Lower lobe of right lung (tissue), 2 donors: ENCODE measurements around the gene LYPD4. TPM values are rescaled to one million over a fixed set of nuclear protein-coding genes. Genes with fewer than 3 reads are reported as not detected.

ENCODE experiments used
- ATAC-seq, 2 donors: fragments of 200-7000 bp; cut with Tn5 transposase; one replicate each; pipeline ENCODE4 v1.9.1; 2020 to 2022; ENCODE audit warnings: mild to moderate bottlenecking in 2 of 2, moderate library complexity in 2 of 2
- DNase-seq: peaks from one replicate; pipeline ENCODE4 v3.0.0-alpha.2; 2020
- H3K27ac ChIP-seq: fragments of 200-600 bp; one replicate; pipeline ENCODE4 v1.8.0; 2022
- H3K27me3 ChIP-seq: fragments of 200-600 bp; one replicate; pipeline ENCODE4 v1.8.0; 2022; ENCODE audit warnings: low read depth
- H3K36me3 ChIP-seq: fragments of 200-600 bp; one replicate; pipeline ENCODE4 v1.8.0; 2022; ENCODE audit warnings: mild to moderate bottlenecking
- H3K4me1 ChIP-seq: fragments of 200-600 bp; one replicate; pipeline ENCODE4 v1.8.0; 2022
- H3K4me3 ChIP-seq: fragments of 200-600 bp; one replicate; pipeline ENCODE4 v1.8.0; 2022; ENCODE audit warnings: mild to moderate bottlenecking
- H3K9me3 ChIP-seq: fragments of 200-600 bp; one replicate; pipeline ENCODE4 v1.8.0; 2022
- CTCF ChIP-seq: fragments of 200-600 bp; IDR thresholded peaks from one replicate; pipeline ENCODE4 v1.8.0; 2022; ENCODE audit warnings: antibody characterized with exemption, mild to moderate bottlenecking
- intact Hi-C: fragments of 100-400 bp; cut with DNase I; formaldehyde crosslinking; loops from one replicate; pipeline ENCODE4 v1.11.0; 2022
- total RNA-seq: library from RNA; stranded (reverse); fragmentation: NEBNext Ultra II Directional; extraction: Animal tissue kit (Norgen Biotek cat#: 25700); gene quantifications from one replicate; pipeline ENCODE4 v1.2.1, GENCODE V29; 2021
- donor health status: DM: no; HTN: yes; CAD: no; lungs with severe emphysema.

LYPD4 gene
- total RNA-seq, 1 donor from 2014 or later = not detected

DNA sequence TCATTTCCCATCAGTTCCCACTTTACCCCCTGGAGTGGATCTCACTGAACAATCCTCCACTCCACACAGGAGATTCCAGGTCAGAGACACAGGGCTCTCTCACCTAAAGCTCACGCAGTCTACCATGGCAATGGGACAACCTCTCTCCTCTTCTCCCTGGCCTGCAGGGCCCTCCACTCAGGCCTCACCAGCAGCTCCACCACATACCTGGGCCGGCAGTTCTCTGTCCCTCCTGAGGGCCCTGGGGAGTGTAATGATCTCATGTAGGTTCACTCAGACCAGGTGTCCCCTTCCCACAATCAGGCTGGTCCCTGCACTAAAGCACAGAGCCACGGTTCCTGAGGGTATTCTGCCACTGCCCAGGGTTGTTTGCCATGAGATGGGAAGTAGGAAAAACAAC, 32.5 kb downstream of the LYPD4 start:
- DNase-seq (no peak), ATAC-seq (no peak)
- intact Hi-C loops = no loop called here
- Histone ChIP-seq H3K4me3 (no peak overlapping the region), H3K27me3 (peaks cover 8% of the 10 kb centered on the region), H3K36me3 (no peaks in the 10 kb centered on the region), H3K27ac (no peak overlapping the region), H3K4me1 (peaks cover 5% of the 10 kb centered on the region), H3K9me3 (no peaks in the 10 kb centered on the region)
- no peak for TF ChIP-seq CTCF

GRCh38 chr19:41811036-41811435, 33.4 kb downstream of the LYPD4 start:
- no peaks in the 10 kb centered on the region for H3K36me3 ChIP-seq
- no peak overlapping the region for H3K4me3 ChIP-seq
- peak overlapping the region; percentile 65 for H3K27ac ChIP-seq
- ATAC-seq = peak; percentile 61 to 67
- peaks cover 8% of the 10 kb centered on the region for H3K27me3 ChIP-seq
- intact Hi-C loops = no loop called here
- no peak for DNase-seq
- TF ChIP-seq CTCF = no peak
- H3K4me1 ChIP-seq = peaks cover 5% of the 10 kb centered on the region
- no peaks in the 10 kb centered on the region for H3K9me3 ChIP-seq

- intact Hi-C loops = no loop called here
- Histone ChIP-seq H3K27me3 (peaks cover 8% of the 10 kb centered on the region), H3K36me3 (no peaks in the 10 kb centered on the region), H3K4me1 (peaks cover 5% of the 10 kb centered on the region), H3K9me3 (no peaks in the 10 kb centered on the region), H3K27ac (peak overlapping the region; percentile 65), H3K4me3 (no peak overlapping the region)
- DNase-seq (no peak), ATAC-seq (peak in 1 of 2 donors; percentile 12)
- no peak for TF ChIP-seq CTCF
These were observed 34.2 kb downstream of the LYPD4 start for GRCh38 chr19:41810301-41810700.

- no peak for TF ChIP-seq CTCF
- no peaks in the 10 kb centered on the region for H3K9me3 ChIP-seq
- H3K36me3 ChIP-seq = no peaks in the 10 kb centered on the region
- intact Hi-C loops = no loop called here
- H3K27me3 ChIP-seq = peaks cover 8% of the 10 kb centered on the region
- H3K4me1 ChIP-seq = peaks cover 5% of the 10 kb centered on the region
- DNase-seq (peak; percentile 72), ATAC-seq (peak; percentile 54 to 71)
- H3K4me3 ChIP-seq = no peak overlapping the region
- peak overlapping the region; percentile 65 for H3K27ac ChIP-seq
These were observed 35.6 kb downstream of the LYPD4 start for GRCh38 chr19:41808663-41809566.

- Histone ChIP-seq H3K27me3 (peaks cover 8% of the 10 kb centered on the region), H3K4me1 (peaks cover 5% of the 10 kb centered on the region), H3K27ac (no peak overlapping the region), H3K36me3 (no peaks in the 10 kb centered on the region), H3K4me3 (no peak overlapping the region), H3K9me3 (no peaks in the 10 kb centered on the region)
- no peak for TF ChIP-seq CTCF
- no peak for DNase-seq
- intact Hi-C loops = no loop called here
- no peak for ATAC-seq
These were observed 37.3 kb downstream of the LYPD4 start for GRCh38 chr19:41807176-41807575.
